ENCODE data around the gene CCDC43.
A peak's percentile ranks its signal among the peaks of the same experiment; 100 is the strongest.
"Not testable (repeated sequence)": the region's sequence is repeated elsewhere in the genome, so short reads cannot be mapped to it uniquely, and the experiment has no call there.

The CCDC43 gene

DNA sequence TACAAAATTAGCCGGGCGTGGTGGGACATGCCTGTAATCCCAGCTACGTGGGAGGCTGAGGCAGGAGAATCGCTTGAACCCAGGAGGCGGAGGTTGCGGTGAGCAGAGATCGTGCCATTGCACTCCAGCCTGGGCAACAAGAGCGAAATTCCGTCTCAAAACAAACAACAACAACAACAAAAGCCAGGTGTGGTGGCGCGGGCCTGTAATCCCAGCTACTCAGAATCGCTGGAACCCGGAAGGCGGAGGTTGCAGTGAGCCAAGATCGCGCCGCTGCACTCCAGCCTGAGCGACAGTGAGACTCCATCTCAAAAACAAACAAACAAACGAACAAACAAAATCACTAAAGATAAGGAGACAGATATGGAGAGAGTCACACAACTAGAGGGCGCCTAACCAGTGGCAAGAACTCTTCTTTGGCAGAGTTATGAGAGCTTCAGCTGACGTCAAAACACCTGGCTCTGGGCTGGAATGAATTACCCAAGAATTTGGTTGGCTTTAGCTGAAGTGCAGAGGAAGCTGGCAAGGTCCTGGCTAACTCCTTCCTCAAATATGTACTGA is 1.2 kb upstream of the CCDC43 start:
- peak; percentile 36 for TF ChIP-seq CTCF (IDR thresholded peaks at IDR 0.05; ENCODE audit: extremely low read depth, insufficient read depth, missing control alignments)
- in situ Hi-C loops (cut with MboI; ENCODE audit: low pct_unique_long_range_greater_than_20kb, low sequenced_read_pairs, unreplicated experiment), result not testable (repeated sequence)
- peak; percentile 45 for DNase-seq (ENCODE audit: low spot score)

DNA sequence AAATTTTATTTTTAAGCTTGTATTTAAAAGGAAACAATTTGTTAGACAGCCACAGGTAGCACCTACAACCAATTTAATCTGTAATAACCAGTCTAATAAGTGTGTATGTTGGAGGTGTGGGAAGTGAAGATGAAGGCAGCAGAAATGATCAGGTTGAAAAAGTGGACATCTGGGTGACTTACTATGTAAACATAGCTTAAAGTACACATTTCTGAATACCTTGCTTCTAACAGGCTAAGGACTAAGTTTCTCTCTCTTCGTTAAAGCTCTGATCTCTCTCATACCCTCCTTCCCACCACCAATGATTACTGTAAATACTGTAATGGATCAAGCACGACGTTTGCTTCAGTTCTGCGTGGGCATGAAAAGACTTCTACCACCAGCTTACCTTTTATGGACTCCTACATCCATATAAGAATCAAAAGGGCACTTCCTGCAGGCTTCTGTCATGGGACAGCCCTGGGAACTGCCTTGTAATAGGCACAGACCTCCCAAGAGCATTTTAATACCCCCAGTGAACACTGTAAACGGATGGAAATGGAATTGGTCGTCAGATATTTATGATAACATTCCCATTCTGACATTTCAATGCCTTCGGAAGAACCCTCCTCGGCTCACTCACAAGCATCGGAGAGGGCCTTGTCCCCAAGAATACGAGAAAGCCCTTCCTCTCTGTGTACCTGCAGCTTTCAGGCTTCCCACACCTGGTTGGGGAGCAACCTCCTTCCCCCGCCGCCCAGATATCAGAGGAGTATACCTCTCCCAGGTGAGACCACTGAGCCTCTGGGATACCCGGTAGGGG is 700 bp downstream of the CCDC43 start:
- TF ChIP-seq CTCF (IDR thresholded peaks at IDR 0.05; ENCODE audit: extremely low read depth, insufficient read depth, missing control alignments), result no peak
- DNase-seq (ENCODE audit: low spot score), result peak; percentile 42
- in situ Hi-C loops (cut with MboI; ENCODE audit: low pct_unique_long_range_greater_than_20kb, low sequenced_read_pairs, unreplicated experiment), result no loop called here

DNA sequence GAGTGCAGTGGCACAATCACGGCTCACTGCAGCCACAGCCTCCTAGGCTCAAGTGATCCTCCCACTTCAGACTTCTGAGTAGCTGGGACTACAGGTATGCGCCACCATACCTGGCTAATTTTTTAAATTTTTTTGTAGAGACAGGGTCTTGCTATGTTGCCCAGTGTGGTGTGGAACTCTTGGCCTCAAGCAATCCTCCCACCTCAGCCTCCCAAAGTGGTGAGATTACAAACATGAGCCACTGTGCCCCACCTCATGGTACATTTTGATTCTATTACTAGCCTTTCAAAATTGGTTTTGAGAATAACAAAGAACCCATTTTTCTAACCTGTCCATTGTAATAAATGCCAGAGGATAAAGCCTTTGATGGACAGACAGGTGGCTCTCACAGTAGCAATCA is 1.4 kb downstream of the CCDC43 start:
- TF ChIP-seq CTCF (IDR thresholded peaks at IDR 0.05; ENCODE audit: extremely low read depth, insufficient read depth, missing control alignments), result no peak
- in situ Hi-C loops (cut with MboI; ENCODE audit: low pct_unique_long_range_greater_than_20kb, low sequenced_read_pairs, unreplicated experiment), result no loop called here
- DNase-seq (ENCODE audit: low spot score), result no peak

DNA sequence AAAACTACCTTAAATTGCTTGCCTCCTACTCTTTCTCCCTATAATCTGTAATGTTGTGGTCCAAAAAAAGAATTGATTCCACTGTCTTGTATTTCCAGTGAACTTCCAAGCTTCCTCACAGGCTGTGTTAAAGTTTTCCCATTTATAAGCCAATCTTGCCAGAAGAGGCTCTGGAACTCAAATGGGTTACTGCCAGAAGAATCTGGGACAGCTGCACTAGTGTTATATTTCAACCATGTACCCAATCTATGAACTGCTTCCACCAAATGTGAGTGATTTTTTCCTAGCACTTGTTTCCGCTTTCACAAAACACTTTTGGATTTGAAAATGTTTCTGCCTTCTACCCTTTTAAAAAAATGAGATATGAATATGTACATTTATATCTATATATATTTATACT is 1.8 kb downstream of the CCDC43 start:
- no peak for DNase-seq (ENCODE audit: low spot score)
- in situ Hi-C loops (cut with MboI; ENCODE audit: low pct_unique_long_range_greater_than_20kb, low sequenced_read_pairs, unreplicated experiment), result no loop called here

DNA sequence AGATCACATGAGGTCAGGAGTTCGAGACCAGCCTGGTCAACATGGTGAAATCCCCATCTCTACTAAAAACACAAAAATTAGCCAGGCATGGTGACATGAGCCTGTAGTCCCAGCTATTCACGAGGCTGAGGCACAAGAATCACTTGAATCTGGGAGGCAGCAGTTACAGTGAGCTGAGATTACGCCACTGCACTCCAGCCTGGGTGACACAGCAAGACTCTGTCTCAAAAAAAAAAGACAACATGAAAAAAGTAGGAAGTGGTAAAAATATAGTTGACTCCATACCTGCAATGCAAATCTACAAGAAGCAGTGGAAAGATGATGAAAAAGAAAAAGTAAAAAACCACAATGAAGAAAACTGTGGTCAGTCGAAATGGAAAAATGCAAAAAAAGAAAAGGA is 6.3 kb downstream of the CCDC43 start:
- DNase-seq (ENCODE audit: low spot score); in situ Hi-C loops (cut with MboI; ENCODE audit: low pct_unique_long_range_greater_than_20kb, low sequenced_read_pairs, unreplicated experiment): not testable (repeated sequence)

More for the DNA sequence above, 1.8 kb downstream of the CCDC43 start:
- TF ChIP-seq CTCF (IDR thresholded peaks at IDR 0.05; ENCODE audit: extremely low read depth, insufficient read depth, missing control alignments), result no peak

DNA sequence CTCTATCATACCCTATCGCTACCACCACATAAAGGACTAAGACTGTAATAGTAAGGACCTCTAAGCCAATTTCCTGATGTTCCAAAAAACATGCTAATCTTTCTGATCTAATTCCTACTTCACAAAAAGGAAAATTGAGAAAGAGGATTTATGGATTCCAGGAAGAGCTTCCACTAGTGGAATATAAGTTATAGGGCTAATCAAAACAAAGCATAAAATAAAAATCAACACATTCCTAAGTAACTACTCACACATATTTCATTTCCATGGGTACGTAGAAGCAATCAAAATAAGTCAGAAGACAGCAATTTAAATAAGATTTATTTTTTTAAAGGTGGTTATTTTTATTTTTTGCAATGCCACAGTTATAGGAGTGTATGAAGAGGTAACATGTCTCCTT is 12.4 kb downstream of the CCDC43 start:
- DNase-seq (ENCODE audit: low spot score), result no peak
- in situ Hi-C loops (cut with MboI; ENCODE audit: low pct_unique_long_range_greater_than_20kb, low sequenced_read_pairs, unreplicated experiment), result no loop called here
- TF ChIP-seq CTCF (IDR thresholded peaks at IDR 0.05; ENCODE audit: extremely low read depth, insufficient read depth, missing control alignments), result no peak

- no peak for DNase-seq (ENCODE audit: low spot score)
- TF ChIP-seq CTCF (IDR thresholded peaks at IDR 0.05; ENCODE audit: extremely low read depth, insufficient read depth, missing control alignments), result no peak
- in situ Hi-C loops (cut with MboI; ENCODE audit: low pct_unique_long_range_greater_than_20kb, low sequenced_read_pairs, unreplicated experiment), result no loop called here
Observed at GRCh38 chr17:44673893-44674292, 15.7 kb downstream of the CCDC43 start.
